ENCODE results near the gene GLT8D1. TPM values are rescaled to one million over a fixed set of nuclear protein-coding genes. Genes with fewer than 3 reads are reported as not detected.

The GLT8D1 gene
- total RNA-seq, 1 donor from 2014 or later: 46.4 TPM

DNA sequence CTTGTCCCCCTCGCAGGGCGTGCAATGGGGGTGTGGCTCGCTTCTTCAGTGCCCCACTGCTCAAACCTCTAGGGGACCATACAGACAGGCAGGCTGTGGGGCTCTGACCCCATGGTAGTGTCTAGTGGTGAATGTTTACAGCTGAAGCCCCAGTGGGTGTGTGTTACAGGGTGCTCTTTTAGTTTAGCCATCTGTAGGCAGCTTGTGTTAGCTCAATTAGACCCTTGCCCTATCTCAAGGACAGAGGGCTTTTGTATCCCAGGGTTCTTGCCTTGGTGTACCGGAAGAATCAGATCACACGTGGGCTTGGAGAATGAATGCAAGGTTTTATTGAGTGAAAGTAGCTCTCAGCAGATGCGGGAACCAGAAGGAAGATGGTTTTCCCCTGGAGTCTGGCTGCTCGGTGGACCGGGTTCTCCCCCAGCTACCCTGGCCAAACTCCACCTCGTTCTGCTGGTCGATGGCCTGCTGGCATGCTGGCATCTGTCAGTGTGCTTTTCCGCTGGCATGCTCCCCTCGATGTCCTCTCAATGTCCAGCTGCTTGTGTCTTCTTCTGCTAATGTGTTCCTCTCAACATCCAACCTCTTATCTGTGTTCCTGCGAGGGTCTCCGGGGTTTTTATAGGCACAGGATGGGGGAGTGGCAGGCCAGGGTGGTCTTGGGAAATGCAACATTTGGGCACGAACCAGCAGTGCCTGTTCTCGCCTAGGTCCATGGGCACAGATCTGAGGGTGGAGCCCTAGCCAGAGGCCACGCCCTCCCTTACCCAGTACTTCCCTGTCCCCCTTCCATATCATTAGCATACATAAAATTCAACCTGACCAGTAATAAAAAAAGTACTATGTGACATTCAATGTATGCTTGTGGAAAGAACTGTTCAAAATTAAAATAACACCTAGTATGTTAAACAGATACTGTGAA lies 7.0 kb upstream of the GLT8D1 start:
- Mint-ChIP-seq H3K27ac (ENCODE audit: unreplicated experiment) (no peak overlapping the region), H3K4me1 (ENCODE audit: low read depth, unreplicated experiment) (peaks cover 2% of the 10 kb centered on the region), H3K4me3 (ENCODE audit: unreplicated experiment) (no peak overlapping the region), H3K9me3 (ENCODE audit: unreplicated experiment) (peaks cover 6% of the 10 kb centered on the region), H3K27me3 (ENCODE audit: unreplicated experiment) (peaks cover 2% of the 10 kb centered on the region), H3K36me3 (ENCODE audit: unreplicated experiment) (peaks cover 4% of the 10 kb centered on the region)
- DNase-seq: no peak
- TF ChIP-seq, protein P1, sequence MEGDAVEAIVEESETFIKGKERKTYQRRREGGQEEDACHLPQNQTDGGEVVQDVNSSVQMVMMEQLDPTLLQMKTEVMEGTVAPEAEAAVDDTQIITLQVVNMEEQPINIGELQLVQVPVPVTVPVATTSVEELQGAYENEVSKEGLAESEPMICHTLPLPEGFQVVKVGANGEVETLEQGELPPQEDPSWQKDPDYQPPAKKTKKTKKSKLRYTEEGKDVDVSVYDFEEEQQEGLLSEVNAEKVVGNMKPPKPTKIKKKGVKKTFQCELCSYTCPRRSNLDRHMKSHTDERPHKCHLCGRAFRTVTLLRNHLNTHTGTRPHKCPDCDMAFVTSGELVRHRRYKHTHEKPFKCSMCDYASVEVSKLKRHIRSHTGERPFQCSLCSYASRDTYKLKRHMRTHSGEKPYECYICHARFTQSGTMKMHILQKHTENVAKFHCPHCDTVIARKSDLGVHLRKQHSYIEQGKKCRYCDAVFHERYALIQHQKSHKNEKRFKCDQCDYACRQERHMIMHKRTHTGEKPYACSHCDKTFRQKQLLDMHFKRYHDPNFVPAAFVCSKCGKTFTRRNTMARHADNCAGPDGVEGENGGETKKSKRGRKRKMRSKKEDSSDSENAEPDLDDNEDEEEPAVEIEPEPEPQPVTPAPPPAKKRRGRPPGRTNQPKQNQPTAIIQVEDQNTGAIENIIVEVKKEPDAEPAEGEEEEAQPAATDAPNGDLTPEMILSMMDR (IDR thresholded peaks at IDR 0.05; ENCODE audit: partially characterized antibody, unreplicated experiment): no peak

DNA sequence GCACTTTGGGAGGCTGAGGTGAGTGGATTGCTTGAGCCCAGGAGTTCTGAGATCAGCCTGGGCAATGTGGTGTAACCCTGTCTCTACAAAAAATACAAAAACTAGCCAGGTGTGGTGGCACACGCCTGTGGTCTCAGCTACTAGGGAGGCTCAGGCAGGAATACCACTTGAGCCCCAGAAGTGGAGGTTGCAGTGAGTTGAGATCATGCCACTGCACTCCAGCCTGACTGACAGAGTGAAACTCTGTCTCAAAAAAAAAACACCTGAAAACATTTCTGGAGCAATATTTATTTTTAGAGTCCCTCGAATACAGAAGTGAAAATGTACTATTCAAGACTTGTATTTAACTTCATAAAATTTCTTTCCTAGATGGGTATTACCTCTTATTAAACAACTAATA lies 4.9 kb upstream of the GLT8D1 start:
- H3K4me1 Mint-ChIP-seq (ENCODE audit: low read depth, unreplicated experiment): peaks cover 2% of the 10 kb centered on the region
- H3K9me3 Mint-ChIP-seq (ENCODE audit: unreplicated experiment): peaks cover 12% of the 10 kb centered on the region
- H3K4me3 Mint-ChIP-seq (ENCODE audit: unreplicated experiment): no peak overlapping the region
- H3K36me3 Mint-ChIP-seq (ENCODE audit: unreplicated experiment): no peaks in the 10 kb centered on the region
- no peak for DNase-seq
- TF ChIP-seq, protein P1 (IDR thresholded peaks at IDR 0.05; ENCODE audit: partially characterized antibody, unreplicated experiment): no peak
- peaks cover 5% of the 10 kb centered on the region for H3K27me3 Mint-ChIP-seq (ENCODE audit: unreplicated experiment)
- no peak overlapping the region for H3K27ac Mint-ChIP-seq (ENCODE audit: unreplicated experiment)

DNA sequence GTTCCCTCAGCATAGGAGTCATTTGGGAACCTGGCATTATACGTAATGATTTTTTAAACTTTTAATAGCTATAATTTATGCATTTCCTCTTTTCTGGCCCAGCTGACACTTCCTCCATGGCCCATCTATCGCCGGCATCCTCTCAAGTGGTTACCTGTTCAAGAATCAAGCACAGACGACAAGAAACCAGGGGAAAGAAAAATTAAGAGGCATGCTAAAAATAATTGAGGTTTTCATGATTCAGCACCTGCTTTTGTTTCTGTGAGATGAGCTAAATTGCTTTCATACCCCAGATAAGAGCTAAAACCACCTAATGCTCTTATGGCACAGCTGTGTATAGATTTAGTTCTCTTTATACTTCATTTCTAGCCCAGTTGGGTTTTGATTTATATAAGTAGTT lies 2.0 kb upstream of the GLT8D1 start:
- Mint-ChIP-seq H3K9me3 (ENCODE audit: unreplicated experiment) (peaks cover 7% of the 10 kb centered on the region), H3K36me3 (ENCODE audit: unreplicated experiment) (no peaks in the 10 kb centered on the region), H3K4me1 (ENCODE audit: low read depth, unreplicated experiment) (peaks cover 5% of the 10 kb centered on the region), H3K27ac (ENCODE audit: unreplicated experiment) (no peak overlapping the region), H3K4me3 (ENCODE audit: unreplicated experiment) (peak overlapping the region; percentile 38), H3K27me3 (ENCODE audit: unreplicated experiment) (peaks cover 5% of the 10 kb centered on the region)
- no peak for DNase-seq
- TF ChIP-seq, protein P1 (IDR thresholded peaks at IDR 0.05; ENCODE audit: partially characterized antibody, unreplicated experiment): no peak

DNA sequence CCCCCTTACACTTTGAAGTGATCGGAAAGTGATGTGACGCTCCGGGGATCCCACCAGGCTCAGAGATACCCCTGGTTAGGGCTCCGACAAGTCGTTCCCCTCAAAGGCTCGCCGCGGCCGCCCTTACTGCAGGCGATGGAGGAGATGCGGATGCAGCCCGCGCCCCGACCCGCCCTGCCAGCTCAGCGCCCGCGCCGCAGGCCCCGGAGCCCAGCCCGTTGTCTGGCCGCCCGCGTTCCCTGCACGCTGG lies 228 bp downstream of the GLT8D1 start:
- peak overlapping the region; percentile 87 for H3K27ac Mint-ChIP-seq (ENCODE audit: unreplicated experiment)

More for the DNA sequence above, 228 bp downstream of the GLT8D1 start:
- Mint-ChIP-seq H3K4me3 (ENCODE audit: unreplicated experiment) (peak overlapping the region; percentile 97), H3K9me3 (ENCODE audit: unreplicated experiment) (peaks cover 7% of the 10 kb centered on the region), H3K36me3 (ENCODE audit: unreplicated experiment) (no peaks in the 10 kb centered on the region), H3K27me3 (ENCODE audit: unreplicated experiment) (peaks cover 5% of the 10 kb centered on the region), H3K4me1 (ENCODE audit: low read depth, unreplicated experiment) (peaks cover 6% of the 10 kb centered on the region)
- DNase-seq: no peak
- TF ChIP-seq, protein P1 (IDR thresholded peaks at IDR 0.05; ENCODE audit: partially characterized antibody, unreplicated experiment): no peak
